H1 (cell line): ENCODE results near the gene STK39.

ENCODE experiments used
- CTCF ChIP-seq, 3 experiments: IDR thresholded peaks; 1 replicate in 2 of 3; 2 replicates in 1 of 3; pipeline versions ENCODE4 v1.5.1 to v1.6.1; 2011; ENCODE audit warnings: low read length in 3 of 3, mild to moderate bottlenecking in 3 of 3, inconsistent platforms in 2 of 3, low read depth in 1 of 3, moderate library complexity in 1 of 3; ENCODE audit not compliant: insufficient read depth in 1 of 3; ENCODE audit errors: control extremely low read depth in 1 of 3
- EZH2 ChIP-seq: fragments of 200-600 bp; sonication (generic); IDR thresholded peaks from 2 replicates; pipeline ENCODE4 v1.7.1; 2012; ENCODE audit warnings: low read depth, mild to moderate bottlenecking, moderate library complexity, low read length, inconsistent platforms; ENCODE audit not compliant: severe bottlenecking
- FOSL1 ChIP-seq: IDR thresholded peaks from 2 replicates; pipeline ENCODE4 v1.6.1; 2011; ENCODE audit warnings: mild to moderate bottlenecking, low read depth, low read length, moderate library complexity; ENCODE audit not compliant: insufficient read depth
- GABPA ChIP-seq: IDR thresholded peaks from 2 replicates; pipeline ENCODE4 v1.6.1; 2011; ENCODE audit warnings: mild to moderate bottlenecking, low read length, moderate library complexity, borderline replicate concordance; ENCODE audit not compliant: insufficient read depth
- POLR2AphosphoS5 ChIP-seq: IDR thresholded peaks from 2 replicates; pipeline ENCODE4 v1.6.1; 2011; ENCODE audit warnings: low read depth, low read length
- SP1 ChIP-seq: IDR thresholded peaks from 2 replicates; pipeline ENCODE4 v1.6.1; 2011; ENCODE audit warnings: low read depth, low read length
- SP2 ChIP-seq: IDR thresholded peaks from 2 replicates; pipeline ENCODE4 v1.6.1; 2012; ENCODE audit warnings: mild to moderate bottlenecking, low read length, inconsistent platforms

- no peak for TF ChIP-seq CTCF (IDR thresholded peaks at IDR 0.05; ENCODE audit: control extremely low read depth in 1 of 3, insufficient read depth in 1 of 3, low read depth in 1 of 3, low read length in 3 of 3)
- no peak for TF ChIP-seq SP2
- no peak for TF ChIP-seq POLR2AphosphoS5
- no peak for TF ChIP-seq SP1
- TF ChIP-seq GABPA, result no peak
- no peak for TF ChIP-seq FOSL1
- no peak for TF ChIP-seq EZH2
These were observed 203.2 kb downstream of the STK39 start for GRCh38 chr2:168044176-168044575.
